ENCODE results near the gene PPP1R7. TPM values are rescaled to one million over a fixed set of nuclear protein-coding genes. Genes with fewer than 3 reads are reported as not detected.

PPP1R7 gene
- total RNA-seq, 3 donors from 2014 or later = 59.3 to 68.9 (median 61.9) TPM

GRCh38 chr2:241110607-241111439 lies 39.4 kb upstream of the PPP1R7 start:
- Histone ChIP-seq H3K4me3 (no peak overlapping the region), H3K4me1 (ENCODE audit: low read depth) (no peaks in the 10 kb centered on the region), H3K9me3 (no peaks in the 10 kb centered on the region), H3K36me3 (ENCODE audit: low read depth) (no peaks in the 10 kb centered on the region)
- DNase-seq (peak in 1 of 3 donors; percentile 65), ATAC-seq (peak; percentile 48)
- no peak for TF ChIP-seq CTCF (IDR thresholded peaks at IDR 0.05)
- intact Hi-C loops (cut with DNase I, micrococcal nuclease) = no loop called here

- H3K36me3 ChIP-seq (ENCODE audit: low read depth) = no peaks in the 10 kb centered on the region
- H3K4me1 ChIP-seq (ENCODE audit: low read depth) = no peaks in the 10 kb centered on the region
- ATAC-seq (peak; percentile 48), DNase-seq (no peak)
- TF ChIP-seq CTCF (IDR thresholded peaks at IDR 0.05) = no peak
- H3K9me3 ChIP-seq = no peaks in the 10 kb centered on the region
- intact Hi-C loops (cut with DNase I, micrococcal nuclease) = no loop called here
- H3K4me3 ChIP-seq = no peak overlapping the region
Measured at GRCh38 chr2:241111440-241111805, 38.8 kb upstream of the PPP1R7 start.

- no peaks in the 10 kb centered on the region for H3K36me3 ChIP-seq (ENCODE audit: low read depth)
- H3K9me3 ChIP-seq = no peaks in the 10 kb centered on the region
- intact Hi-C loops (cut with DNase I, micrococcal nuclease) = no loop called here
- no peaks in the 10 kb centered on the region for H3K4me1 ChIP-seq (ENCODE audit: low read depth)
- no peak for TF ChIP-seq CTCF (IDR thresholded peaks at IDR 0.05)
- no peak for ATAC-seq
- no peak for DNase-seq
- H3K4me3 ChIP-seq = no peak overlapping the region
Measured at GRCh38 chr2:241112046-241112445, 38.2 kb upstream of the PPP1R7 start.

GRCh38 chr2:241112592-241112991 lies 37.7 kb upstream of the PPP1R7 start:
- no peak for TF ChIP-seq CTCF (IDR thresholded peaks at IDR 0.05)
- Histone ChIP-seq H3K36me3 (ENCODE audit: low read depth) (no peaks in the 10 kb centered on the region), H3K4me1 (ENCODE audit: low read depth) (no peaks in the 10 kb centered on the region), H3K9me3 (no peaks in the 10 kb centered on the region), H3K4me3 (no peak overlapping the region)
- no peak for DNase-seq
- ATAC-seq = no peak
- intact Hi-C loops (cut with DNase I, micrococcal nuclease) = no loop called here

- Histone ChIP-seq H3K4me3 (no peak overlapping the region), H3K4me1 (ENCODE audit: low read depth) (no peaks in the 10 kb centered on the region), H3K36me3 (ENCODE audit: low read depth) (no peaks in the 10 kb centered on the region), H3K9me3 (no peaks in the 10 kb centered on the region)
- TF ChIP-seq CTCF (IDR thresholded peaks at IDR 0.05) = no peak
- intact Hi-C loops (cut with DNase I, micrococcal nuclease) = no loop called here
- DNase-seq (no peak), ATAC-seq (no peak)
Measured at GRCh38 chr2:241114836-241115235, 35.4 kb upstream of the PPP1R7 start.
